Measurements from ENCODE around the gene OTUD5.

- TF ChIP-seq CTCF (IDR thresholded peaks at IDR 0.05) (no peak), POLR2AphosphoS5 (IDR thresholded peaks at IDR 0.05) (no peak), POLR2A (IDR thresholded peaks at IDR 0.05) (no peak)
Measured at GRCh38 chrX:48974033-48974432, 16.6 kb upstream of the OTUD5 start.
